Dermis microvascular lymphatic vessel endothelial cell (primary cell): ENCODE data around the gene TMEM131. TPM values are rescaled to one million over a fixed set of nuclear protein-coding genes. Genes with fewer than 3 reads are reported as not detected.

Experiments used
- DNase-seq, 2 donors: peaks; one replicate each; pipeline versions ENCODE4 v3.0.0 to v3.0.0-alpha.2; 2010; ENCODE audit warnings: low read depth in 2 of 2
- total RNA-seq: library from RNA; depleted of rRNA; stranded (reverse); fragments of >200 nt; gene quantifications from 2 replicates; pipeline ENCODE4 v1.2.1, GENCODE V29; 2014

TMEM131 gene
- total RNA-seq, 1 donor from 2014 or later, result 9.2 TPM

DNA sequence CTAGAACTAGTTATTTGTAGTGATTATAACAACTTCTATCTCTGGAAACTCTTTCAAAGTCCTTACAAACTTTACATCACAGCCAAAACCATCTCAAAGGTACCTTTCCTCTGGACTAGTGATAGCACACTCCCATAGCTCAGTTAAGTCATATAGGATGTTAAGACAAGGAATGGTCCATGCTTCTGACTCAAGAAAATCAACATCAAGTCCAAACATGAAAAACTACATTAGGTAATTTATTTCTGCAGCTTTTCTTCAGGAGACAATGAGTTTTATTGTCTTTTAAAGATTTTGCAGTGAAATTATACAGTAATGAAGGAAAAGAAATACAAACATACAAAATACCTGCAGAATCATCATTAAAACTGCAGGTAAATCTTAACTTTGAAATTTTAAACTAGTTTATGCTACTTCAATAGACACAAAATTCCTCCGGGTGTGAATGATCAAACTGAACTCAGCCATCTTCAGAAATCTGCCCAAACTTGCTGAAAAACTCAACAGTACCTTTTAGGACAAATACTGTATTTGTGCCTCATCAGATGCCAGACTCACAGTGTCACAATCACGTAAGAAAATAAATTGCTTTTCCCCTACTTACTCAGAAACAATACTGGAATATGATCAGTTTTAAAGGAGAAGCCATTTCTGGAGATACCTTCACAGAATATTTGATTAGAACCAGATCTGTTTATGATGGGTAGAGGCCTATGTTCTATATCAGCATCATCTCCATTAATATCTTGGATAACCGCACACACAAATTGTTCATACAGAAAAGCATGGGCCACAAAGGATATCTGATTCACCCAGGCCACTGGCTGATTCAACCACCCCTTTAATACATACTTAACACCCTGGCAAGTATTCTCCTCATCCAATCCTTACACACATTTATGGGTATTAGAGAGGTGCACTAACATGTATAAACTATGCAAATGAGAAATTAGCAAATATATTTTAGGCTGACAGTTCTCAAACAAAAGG lies 2.6 kb downstream of the TMEM131 start:
- no peak for DNase-seq

GRCh38 chr2:97991081-97991856 lies 4.5 kb downstream of the TMEM131 start:
- DNase-seq, result no peak

GRCh38 chr2:97988722-97989121 lies 7.0 kb downstream of the TMEM131 start:
- DNase-seq, result no peak

DNA sequence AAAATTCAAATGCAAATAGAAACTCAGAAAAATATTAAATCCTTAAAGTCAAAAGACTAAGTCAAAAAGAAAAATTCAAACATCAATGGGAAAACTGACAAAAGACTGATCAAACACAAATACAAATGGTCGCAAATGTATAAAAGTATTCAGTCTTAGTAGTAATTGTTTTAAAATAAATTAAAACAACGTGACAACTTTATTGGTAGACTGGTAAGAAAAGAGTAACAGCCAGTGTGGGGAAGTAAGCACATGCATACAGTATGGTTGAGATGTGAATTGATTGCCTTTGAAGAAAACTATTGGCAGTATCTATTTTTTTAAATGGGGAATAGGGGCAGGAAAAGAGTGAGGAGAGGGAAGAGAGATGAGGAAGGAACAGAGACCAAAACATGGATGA lies 9.8 kb downstream of the TMEM131 start:
- no peak for DNase-seq

DNA sequence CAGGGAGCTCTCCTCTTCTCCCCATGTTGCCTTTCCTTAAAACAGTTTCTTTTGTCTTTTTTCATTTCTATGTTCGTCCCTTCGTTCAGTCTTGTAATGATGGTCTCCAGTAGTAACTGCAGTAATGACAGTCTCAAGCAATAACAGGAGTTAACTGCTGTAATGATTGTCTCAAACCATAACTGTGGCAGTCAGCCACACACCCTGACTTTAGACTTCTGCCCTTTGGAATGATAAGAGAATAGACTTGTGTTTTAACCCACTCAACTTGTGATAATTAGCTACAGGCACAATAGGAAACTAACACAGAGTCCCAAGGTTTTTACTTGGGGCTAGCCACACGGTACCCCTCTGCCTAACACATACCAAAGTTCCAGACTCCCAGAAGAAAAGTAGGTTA lies 12.1 kb downstream of the TMEM131 start:
- DNase-seq, result no peak

GRCh38 chr2:97983134-97983533 lies 12.6 kb downstream of the TMEM131 start:
- no peak for DNase-seq

DNA sequence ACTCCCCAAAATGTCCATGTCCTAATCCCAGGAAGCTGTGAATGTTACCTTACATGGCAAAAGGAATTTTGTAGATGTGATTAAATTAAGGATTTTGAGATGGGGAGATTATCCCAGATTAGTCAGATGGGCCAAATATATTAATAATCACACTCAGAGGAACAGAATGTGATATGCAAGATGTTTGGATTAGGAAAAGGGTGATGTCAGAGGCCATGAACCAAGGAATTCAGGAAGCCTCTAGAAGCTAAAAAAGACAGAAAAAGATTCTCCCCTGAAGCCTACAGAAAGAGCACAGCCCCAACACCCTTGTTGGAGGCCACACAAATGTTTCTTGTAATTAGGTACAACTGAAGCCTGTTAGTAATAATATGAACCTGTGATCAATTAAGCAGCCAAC lies 13.1 kb downstream of the TMEM131 start:
- DNase-seq, result no peak

DNA sequence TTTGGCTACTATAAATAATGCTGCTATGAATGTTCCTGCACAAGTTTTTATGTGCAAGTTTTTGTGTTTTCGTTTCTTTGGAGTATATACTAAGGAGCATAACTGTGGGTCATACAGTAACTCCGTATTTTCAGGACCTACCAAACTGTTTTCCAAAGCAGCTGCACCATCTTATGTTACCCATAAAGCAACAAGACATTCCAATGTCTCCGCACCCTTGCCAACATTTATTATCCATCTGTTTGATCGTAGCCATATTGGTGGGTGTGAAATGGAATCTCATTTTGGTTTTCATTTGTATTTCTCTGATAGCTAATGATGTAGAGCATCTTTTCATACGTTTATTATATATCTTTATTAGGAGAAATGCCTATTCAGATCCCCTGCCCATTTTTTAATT lies 13.8 kb downstream of the TMEM131 start:
- no peak for DNase-seq

DNA sequence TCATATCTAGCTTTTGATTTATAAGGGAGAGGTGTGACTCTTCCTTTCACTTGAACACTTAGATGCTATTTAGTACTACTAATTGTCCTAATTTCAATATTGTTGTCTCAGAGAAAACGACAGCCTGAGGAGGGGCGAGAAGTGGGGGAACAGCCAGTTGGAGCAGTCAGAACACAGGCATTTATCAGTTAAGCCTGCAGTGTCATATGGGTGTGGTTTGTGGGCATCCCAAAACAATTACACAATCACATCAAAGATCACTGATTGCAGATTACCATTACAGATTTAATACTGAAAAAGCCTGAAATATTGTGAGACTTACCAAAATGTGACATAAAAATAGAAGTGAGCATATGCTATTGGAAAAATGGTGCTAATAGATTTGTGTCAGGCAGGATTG lies 15.8 kb downstream of the TMEM131 start:
- no peak for DNase-seq

GRCh38 chr2:97974471-97974870 lies 21.3 kb downstream of the TMEM131 start:
- no peak for DNase-seq

DNA sequence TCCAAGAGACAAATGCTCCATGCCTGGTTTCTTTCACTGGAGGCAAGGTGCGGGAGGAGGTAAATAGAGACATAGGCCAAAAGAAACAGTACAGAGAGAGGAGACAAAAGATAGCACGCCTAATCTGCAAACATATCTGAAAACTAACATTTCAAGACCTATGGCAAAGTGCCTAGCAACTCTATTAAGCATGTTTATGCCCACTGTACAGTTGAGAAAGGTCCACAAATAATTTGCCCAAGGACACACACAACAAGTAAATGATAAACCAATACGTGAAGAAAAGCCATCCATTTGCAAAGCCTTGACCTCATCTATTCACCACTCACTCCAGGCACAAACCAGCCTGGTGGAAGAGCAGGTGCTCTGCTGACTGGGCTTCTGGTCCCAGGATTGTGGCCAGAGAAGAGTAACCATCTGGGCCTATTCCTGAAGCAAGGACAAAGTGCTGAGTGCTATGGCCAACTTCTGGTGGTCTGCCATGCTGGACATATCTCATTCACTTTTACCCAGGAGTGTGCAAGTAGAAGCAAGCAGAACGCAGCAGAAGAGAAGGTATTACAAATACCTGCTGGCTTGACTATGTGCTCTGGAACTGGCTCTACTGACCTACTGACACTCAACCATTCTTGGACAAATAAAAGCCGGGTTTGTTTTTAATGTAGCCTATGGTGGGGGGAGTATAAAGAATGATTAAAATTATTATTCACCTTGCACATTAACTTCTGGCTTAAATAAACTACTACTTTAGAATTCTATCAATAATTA lies 25.3 kb downstream of the TMEM131 start:
- DNase-seq, result no peak

DNA sequence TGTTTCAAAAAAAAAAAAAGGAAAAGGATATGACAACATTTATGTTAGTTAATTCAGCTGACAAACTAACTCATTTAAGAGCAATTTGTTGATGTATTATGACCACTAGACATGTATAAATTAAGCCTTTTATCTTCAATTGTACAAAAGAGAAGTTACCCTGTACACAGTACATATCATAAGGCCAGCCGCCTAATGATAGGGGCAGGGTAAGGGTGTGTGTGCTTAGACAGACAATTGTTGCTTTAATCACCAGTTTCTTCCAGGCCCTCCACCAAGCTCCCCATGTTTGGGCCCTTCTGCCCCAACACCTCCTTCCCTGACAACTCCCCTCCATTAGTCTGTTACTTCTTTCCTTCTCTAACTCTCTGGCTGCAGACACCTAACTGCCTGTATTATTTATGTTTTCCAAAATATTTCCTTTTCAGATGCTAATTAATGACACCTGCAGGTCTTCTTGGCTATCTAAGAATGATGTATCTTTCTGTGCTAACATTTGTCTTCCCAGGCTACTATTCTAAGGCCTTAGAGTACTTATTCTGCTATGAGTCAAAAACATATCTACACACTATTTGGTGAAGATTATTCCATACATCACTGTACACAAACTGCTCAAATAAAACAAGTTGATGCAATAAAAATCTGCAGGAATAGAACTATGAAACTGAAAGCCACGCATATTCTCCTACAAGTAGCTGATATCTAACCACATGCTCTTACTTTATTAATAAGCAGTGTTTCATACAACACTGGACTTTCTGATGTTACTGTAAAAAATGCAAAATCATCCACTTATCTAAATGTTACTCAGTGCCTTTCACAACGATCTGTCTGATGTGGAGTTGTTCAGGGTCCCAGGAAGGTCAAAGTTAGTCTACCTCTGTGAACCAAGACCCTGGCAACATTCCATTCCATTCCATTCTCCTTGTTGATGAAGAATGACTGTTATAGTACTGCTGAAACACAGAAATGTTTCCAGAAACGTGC lies 26.4 kb downstream of the TMEM131 start:
- no peak for DNase-seq

DNA sequence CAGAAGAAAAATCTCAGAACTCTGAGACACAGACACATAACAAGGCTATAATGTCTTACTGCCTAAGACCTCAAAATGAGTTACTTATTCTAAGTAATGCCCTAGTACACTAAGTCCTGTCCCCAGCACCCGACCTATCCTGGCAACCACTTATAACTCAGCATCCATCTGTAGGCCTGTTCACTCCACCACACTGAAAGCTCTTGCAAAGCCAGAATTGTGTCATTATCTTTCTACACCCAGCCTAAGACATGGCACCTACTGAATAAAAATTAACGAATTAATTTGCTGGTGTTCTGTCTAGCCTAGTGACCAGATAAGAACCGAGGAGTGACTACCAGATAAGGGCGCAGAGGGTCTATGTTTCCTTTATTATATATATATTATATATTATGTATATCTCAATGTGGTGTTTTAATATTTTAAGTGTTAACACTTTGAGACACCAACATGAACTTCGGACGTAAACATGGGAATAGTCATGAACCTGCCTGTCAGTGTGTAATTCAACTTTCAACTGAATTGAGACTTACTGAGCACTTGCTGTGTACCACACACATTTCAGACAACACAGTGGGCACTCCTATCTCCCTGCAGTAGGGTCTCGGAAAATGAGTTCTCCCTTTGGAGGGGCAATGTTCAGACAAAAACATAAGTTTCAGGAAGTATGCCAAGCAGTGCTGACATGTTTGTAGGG lies 27.7 kb downstream of the TMEM131 start:
- DNase-seq, result no peak

DNA sequence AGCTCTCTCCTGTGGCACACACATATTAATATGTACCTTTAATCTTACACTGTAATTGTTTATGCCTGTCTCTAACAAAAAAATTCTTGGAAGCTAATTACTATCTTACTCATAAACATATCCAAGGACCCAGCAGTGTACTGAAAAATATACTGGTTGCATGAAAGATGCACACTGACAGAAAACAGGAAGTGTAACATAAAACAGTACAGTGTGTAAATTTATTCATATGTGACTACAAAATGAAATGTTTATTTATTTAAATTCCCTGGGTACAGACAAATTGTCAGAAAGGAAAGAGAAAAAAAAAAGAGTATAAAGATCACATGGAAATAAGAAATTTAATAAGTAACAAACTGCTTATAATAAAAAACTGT lies 28.5 kb downstream of the TMEM131 start:
- no peak for DNase-seq

GRCh38 chr2:97966545-97967215 lies 29.1 kb downstream of the TMEM131 start:
- no peak for DNase-seq

DNA sequence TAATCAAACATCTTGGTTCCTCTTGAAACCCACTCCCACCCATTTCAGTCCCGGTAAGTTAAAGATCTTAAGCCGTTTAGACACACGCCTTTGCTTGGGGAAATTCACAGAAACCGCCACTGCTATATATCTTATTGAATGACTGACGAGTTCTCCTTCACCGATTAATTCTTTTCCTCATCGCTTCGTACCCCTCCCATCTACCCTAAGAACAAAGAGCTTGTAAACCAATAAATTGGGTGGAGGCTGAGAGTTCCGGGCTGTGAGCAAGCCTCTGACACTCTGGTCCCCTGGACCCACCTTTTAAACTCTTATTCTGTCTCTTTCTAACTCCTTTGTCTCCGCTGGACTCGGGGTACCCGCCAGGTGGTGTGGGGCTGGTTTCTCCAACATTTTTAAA lies 30.6 kb downstream of the TMEM131 start:
- no peak for DNase-seq

- DNase-seq, result no peak
Measured at GRCh38 chr2:97963880-97964279, 31.9 kb downstream of the TMEM131 start.

- no peak for DNase-seq
Measured at GRCh38 chr2:97963079-97963406, 32.7 kb downstream of the TMEM131 start.

DNA sequence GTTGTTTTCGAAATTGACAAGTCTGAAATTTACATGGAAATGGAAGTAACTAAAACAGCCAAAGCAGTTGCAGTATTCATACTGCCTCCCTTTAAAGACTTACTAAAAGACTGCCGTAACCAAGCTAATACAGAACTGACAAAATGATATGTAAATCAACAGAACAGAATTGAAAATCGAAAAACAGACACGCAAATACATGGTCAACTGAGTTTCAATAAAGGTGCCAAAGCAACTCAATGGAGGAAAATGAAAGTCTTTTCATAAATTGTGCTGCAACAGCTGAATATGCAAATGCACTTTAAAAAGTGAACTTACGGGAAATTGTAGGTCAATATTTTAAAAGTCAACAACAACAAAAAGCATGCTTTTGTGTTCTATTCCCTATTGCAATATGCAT lies 34.2 kb downstream of the TMEM131 start:
- no peak for DNase-seq

DNA sequence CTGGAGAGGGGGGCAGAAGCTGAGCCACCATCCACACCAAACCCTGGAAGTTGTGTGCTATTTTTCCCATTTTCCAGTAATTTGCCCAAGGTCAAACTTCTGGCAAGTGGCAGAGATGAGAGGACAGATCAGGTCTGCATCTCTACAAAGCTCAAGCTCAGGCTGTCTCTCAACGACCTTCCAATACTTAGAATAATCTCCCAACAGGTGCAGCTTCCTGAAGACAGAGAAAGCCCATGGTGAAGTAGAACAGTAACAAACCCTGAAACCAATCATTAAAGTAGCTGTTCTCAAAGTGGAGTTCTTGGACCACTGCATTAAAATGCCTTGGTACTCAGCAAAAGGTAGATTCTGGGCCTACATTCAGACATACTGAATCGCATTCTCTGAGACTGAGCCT lies 37.6 kb downstream of the TMEM131 start:
- no peak for DNase-seq
